Measurements from ENCODE around the gene KLHL12. TPM values are rescaled to one million over a fixed set of nuclear protein-coding genes. Genes with fewer than 3 reads are reported as not detected.

Gene KLHL12
- total and polyA plus RNA-seq, 2 of the 8 experiments (the other 6 are each of a cell fraction or from before 2014, with no cell fraction given) = 27.2 to 33.3 TPM

GRCh38 chr1:202857136-202857610, 69.9 kb downstream of the KLHL12 start:
- Histone ChIP-seq H2BK15ac (ENCODE audit: low read length) (no peak overlapping the region), H3K4ac (replicated peaks; ENCODE audit: insufficient read length, low read depth, low read length) (no peak overlapping the region), H4K91ac (replicated peaks; ENCODE audit: insufficient read length, low read length) (no peak overlapping the region), H3K79me2 (ENCODE audit: control insufficient read depth in 1 of 2, insufficient read depth in 2 of 2, low read length in 2 of 2) (peaks cover 3 to 25% of the 10 kb centered on the region in 2 experiments; a peak in 3 of 4 replicates), H2AFZ (ENCODE audit: low read length) (no peak overlapping the region), H3K4me3 (ENCODE audit: extremely low read depth in 1 of 4, insufficient read depth in 2 of 4, low read depth in 3 of 4, low read length in 4 of 4) (no peak overlapping the region), H2BK120ac (replicated peaks; ENCODE audit: low read depth, low read length) (no peak overlapping the region), H3K36me3 (ENCODE audit: control insufficient read depth in 2 of 4, insufficient read depth in 4 of 4, low read length in 3 of 4) (peaks cover 18 to 41% (median 34%) of the 10 kb centered on the region in 4 experiments), H2BK20ac (ENCODE audit: low read length) (no peak overlapping the region), H4K20me1 (replicated peaks in 1 of 2; ENCODE audit: control insufficient read depth in 1 of 2, insufficient read depth in 2 of 2, low read length in 2 of 2) (peaks cover 1 to 11% of the 10 kb centered on the region in 2 experiments), H3K4me2 (ENCODE audit: insufficient read depth in 1 of 2, low read depth in 2 of 2, low read length in 2 of 2) (no peak overlapping the region), H2BK5ac (ENCODE audit: low read depth, low read length) (no peak overlapping the region), H4K8ac (ENCODE audit: extremely low read depth, insufficient read depth, low read length) (no peak overlapping the region), H3K56ac (replicated peaks; ENCODE audit: insufficient read length, low read depth, low read length) (no peak overlapping the region), H3K4me1 (replicated peaks in 1 of 4; ENCODE audit: control insufficient read depth in 3 of 4, insufficient read depth in 4 of 4, low read length in 3 of 4) (peaks cover 0 to 4% (median 2%) of the 10 kb centered on the region in 4 experiments; a peak in 3 of 7 replicates), H3K9me3 (ENCODE audit: insufficient read depth in 2 of 2, low read depth in 1 of 2, low read length in 1 of 2) (no peaks in the 10 kb centered on the region), H4K5ac (ENCODE audit: insufficient read length, low read depth, low read length) (no peak overlapping the region), H3K27ac (ENCODE audit: low read depth, low read length) (no peak overlapping the region), H3K79me1 (ENCODE audit: low read depth, low read length) (peaks cover 19% of the 10 kb centered on the region), H3K18ac (ENCODE audit: extremely low read depth, low read length) (no peak overlapping the region), H3K9ac (replicated peaks in 1 of 4; ENCODE audit: extremely low read depth in 1 of 4, low read depth in 3 of 4, low read length in 3 of 4) (no peak overlapping the region), H2BK12ac (ENCODE audit: low read depth, low read length) (no peak overlapping the region), H3K23me2 (ENCODE audit: low read depth, low read length) (0 out of 2 replicates have a peak, but pooled peaks cover 2% of the 10 kb centered on the region), H3K14ac (ENCODE audit: insufficient read length) (no peak overlapping the region), H2AK5ac (ENCODE audit: low read depth, low read length) (no peak overlapping the region), H3K27me3 (replicated peaks in 1 of 4; ENCODE audit: control insufficient read depth in 3 of 4, extremely low read depth in 1 of 4, insufficient read depth in 3 of 4, low read length in 3 of 4) (no peaks in the 10 kb centered on the region), H3K23ac (ENCODE audit: insufficient read length) (no peak overlapping the region)
- ChIA-PET CTCF (ENCODE audit: partially characterized antibody) (interaction anchor here (0.7 to 2.3 kb wide), 4 partner anchors 12 to 173 kb away, joined by 3 to 5 read pairs (median 4); no protein-coding TSS in a partner anchor), POLR2A (ENCODE audit: partially characterized antibody) (interaction anchor here (0.7 to 9.2 kb wide), 4 partner anchors 46 to 270 kb away, joined by 3 to 81 read pairs (median 4); partner anchors contain the start of genes ADORA1, KDM5B and PCAT6)
- FAIRE-seq (no peak), DNase-seq (ENCODE audit: low read depth in 1 of 2, low spot score in 2 of 2) (no peak)
- 67% methylated on average over 4 of the region's 4 CpGs; no CpG with 5 or more reads in 1 of the 2 experiments for WGBS, 2 experiments (ENCODE audit: extremely low coverage in 1 of 2, insufficient coverage in 1 of 2, insufficient read length in 1 of 2, insufficient replicate concordance in 2 of 2, low coverage in 1 of 2, low lambda C conversion rate in 2 of 2, missing lambda C conversion rate in 1 of 2)
- no peak for TF ChIP-seq CREB1 (IDR thresholded peaks at IDR 0.05)
